Activated CD8-positive, alpha-beta memory T cell treated with anti-CD3 and anti-CD28 coated beads for 4 hours (primary cell): ENCODE data around the gene CMKLR1.

Experiments used
- DNase-seq, 2 donors: peaks; one replicate each; pipeline ENCODE4 v3.0.0-alpha.2; 2020; ENCODE audit warnings: low read depth in 2 of 2

CMKLR1 gene

GRCh38 chr12:108338915-108339657, at the start of gene CMKLR1:
Gene CMKLR1, minus strand, starts transcription at chr12:108339311. Its CDS starts 45,720 bp downstream, at chr12:108293591.
- no peak for DNase-seq

- DNase-seq, result no peak
Measured at GRCh38 chr12:108387771-108388170, 48.7 kb upstream of the CMKLR1 start.

GRCh38 chr12:108386709-108387360, 47.7 kb upstream of the CMKLR1 start:
- no peak for DNase-seq

GRCh38 chr12:108382437-108382801, 43.3 kb upstream of the CMKLR1 start:
- DNase-seq, result no peak

- no peak for DNase-seq
Measured at GRCh38 chr12:108381787-108382436, 42.8 kb upstream of the CMKLR1 start.

- DNase-seq, result no peak
Measured at GRCh38 chr12:108380382-108380781, 41.3 kb upstream of the CMKLR1 start.

- DNase-seq, result no peak
Measured at GRCh38 chr12:108379823-108380222, 40.7 kb upstream of the CMKLR1 start.

- DNase-seq, result no peak
Measured at GRCh38 chr12:108378926-108379325, 39.8 kb upstream of the CMKLR1 start.

- no peak for DNase-seq
Measured at GRCh38 chr12:108377260-108377659, 38.1 kb upstream of the CMKLR1 start.

GRCh38 chr12:108375986-108376663, 37.0 kb upstream of the CMKLR1 start:
- no peak for DNase-seq

GRCh38 chr12:108374596-108375320, 35.6 kb upstream of the CMKLR1 start:
- DNase-seq, result no peak

- DNase-seq, result no peak
Measured at GRCh38 chr12:108373111-108373510, 34.0 kb upstream of the CMKLR1 start.

- no peak for DNase-seq
Measured at GRCh38 chr12:108371801-108372344, 32.8 kb upstream of the CMKLR1 start.

- no peak for DNase-seq
Measured at GRCh38 chr12:108370415-108370814, 31.3 kb upstream of the CMKLR1 start.

- no peak for DNase-seq
Measured at GRCh38 chr12:108369736-108370396, 30.8 kb upstream of the CMKLR1 start.

- DNase-seq, result no peak
Measured at GRCh38 chr12:108368089-108368488, 29.0 kb upstream of the CMKLR1 start.

GRCh38 chr12:108367436-108367835, 28.3 kb upstream of the CMKLR1 start:
- no peak for DNase-seq

- no peak for DNase-seq
Measured at GRCh38 chr12:108365324-108365723, 26.2 kb upstream of the CMKLR1 start.

- DNase-seq, result no peak
Measured at GRCh38 chr12:108364879-108365278, 25.8 kb upstream of the CMKLR1 start.

GRCh38 chr12:108363565-108363964, 24.5 kb upstream of the CMKLR1 start:
- DNase-seq, result no peak

GRCh38 chr12:108363165-108363564, 24.1 kb upstream of the CMKLR1 start:
- no peak for DNase-seq
